Measurements from ENCODE around the gene AGBL4. TPM values are rescaled to one million over a fixed set of nuclear protein-coding genes. Genes with fewer than 3 reads are reported as not detected.

The AGBL4 gene
- total and polyA plus RNA-seq, 9 of the 15 experiments (the other 6 are each of a cell fraction or from before 2014, with no cell fraction given): 0.11 TPM; not detected in 7

GRCh38 chr1:48936436-48936835 is 1087.3 kb downstream of the AGBL4 start (continued):
- no peak for TF ChIP-seq ZKSCAN8 (CRISPR knock-in tag; IDR thresholded peaks at IDR 0.05)
- TF ChIP-seq CC2D1A (IDR thresholded peaks at IDR 0.05): no peak
- no peak for TF ChIP-seq ZNF347 (CRISPR knock-in tag; IDR thresholded peaks at IDR 0.05; ENCODE audit: low read depth)
- TF ChIP-seq JUNB (CRISPR knock-in tag; conservative IDR thresholded peaks at IDR 0.05): no peak
- no peak for TF ChIP-seq CBX8 (IDR thresholded peaks at IDR 0.05; ENCODE audit: borderline replicate concordance, extremely low read depth, low read depth, low read length, poor library complexity, severe bottlenecking)

GRCh38 chr1:48932366-48932765 is 1091.4 kb downstream of the AGBL4 start:
- H3K9ac ChIP-seq (ENCODE audit: insufficient read depth in 1 of 2, low read depth in 2 of 2, low read length in 2 of 2): no peak overlapping the region
- POLR2A ChIA-PET: no interaction called here
- H3K9me3 ChIP-seq (replicated peaks; ENCODE audit: control insufficient read depth, insufficient read depth, low read depth, low read length): no peaks in the 10 kb centered on the region; the same call in 1 of the 2 replicates
- H3K27me3 ChIP-seq (ENCODE audit: control insufficient read depth in 2 of 2, insufficient read depth in 2 of 2, low read length in 2 of 2): no peaks in the 10 kb centered on the region
- BruUV-seq (replicated peaks): no TSS peak
- ATAC-seq (no peak), DNase-seq (ENCODE audit: extremely low read depth in 1 of 4, low spot score in 3 of 4) (no peak), FAIRE-seq (no peak)
- in situ Hi-C loops (cut with MboI): no loop called here
- no peaks in the 10 kb centered on the region for H3K79me2 ChIP-seq (ENCODE audit: control insufficient read depth, insufficient read depth, low read length)
- no peaks in the 10 kb centered on the region for H4K20me1 ChIP-seq (replicated peaks; ENCODE audit: control insufficient read depth, insufficient read depth, low read length)
- H3K4me2 ChIP-seq (ENCODE audit: insufficient read depth, low read length): no peak overlapping the region
- 0% methylated on average over 1 of the region's 1 CpG for WGBS (ENCODE audit: insufficient coverage, low coverage, missing lambda C conversion rate)
- intact Hi-C loops (cut with micrococcal nuclease): no loop called here
- H3K27ac ChIP-seq (ENCODE audit: extremely low read depth, low read depth, low read length): no peak overlapping the region
- CTCF ChIA-PET (ENCODE audit: low intra/inter-chr PET ratio): no interaction called here
- H3K9me1 ChIP-seq (ENCODE audit: control insufficient read depth, insufficient read depth, low read length): no peaks in the 10 kb centered on the region
- H3K36me3 ChIP-seq (ENCODE audit: control insufficient read depth, insufficient read depth, low read length): no peaks in the 10 kb centered on the region
- H3K4me3 ChIP-seq: no peak overlapping the region
- no peak overlapping the region for H2AFZ ChIP-seq (ENCODE audit: low read depth, low read length)
- H3K4me1 ChIP-seq (replicated peaks in 1 of 2; ENCODE audit: control insufficient read depth in 2 of 2, insufficient read depth in 2 of 2, low read length in 2 of 2): no peaks in the 10 kb centered on the region
- TF ChIP-seq TSHZ1 (CRISPR knock-in tag; IDR thresholded peaks at IDR 0.05): no peak
- no peak for TF ChIP-seq MBD2 (IDR thresholded peaks at IDR 0.05; ENCODE audit: borderline replicate concordance, low read depth)
- no peak for TF ChIP-seq ZBTB1 (CRISPR knock-in tag; IDR thresholded peaks at IDR 0.05; ENCODE audit: borderline replicate concordance, low read depth)
- TF ChIP-seq CREB1 (IDR thresholded peaks at IDR 0.05): no peak
- no peak for TF ChIP-seq CREB1 (CRISPR knock-in tag; IDR thresholded peaks at IDR 0.05)
- no peak for TF ChIP-seq FOXO4 (CRISPR knock-in tag; IDR thresholded peaks at IDR 0.05)
- TF ChIP-seq NR3C1 (CRISPR knock-in tag; IDR thresholded peaks at IDR 0.05): no peak
- TF ChIP-seq ZSCAN29 (IDR thresholded peaks at IDR 0.05): no peak
- TF ChIP-seq CBX2 (IDR thresholded peaks at IDR 0.05; ENCODE audit: insufficient read depth, low read length, poor library complexity, severe bottlenecking): no peak
- TF ChIP-seq HOXB6 (CRISPR knock-in tag; IDR thresholded peaks at IDR 0.05; ENCODE audit: borderline replicate concordance): no peak
- no peak for TF ChIP-seq NR2C2 (CRISPR knock-in tag; IDR thresholded peaks at IDR 0.05)
- no peak for TF ChIP-seq NR2C2 (tag; IDR thresholded peaks at IDR 0.05)
- TF ChIP-seq SMAD2 (IDR thresholded peaks at IDR 0.05; ENCODE audit: low read depth, low read length): no peak
